Measurements from ENCODE around the gene RAB11FIP3. TPM values are rescaled to one million over a fixed set of nuclear protein-coding genes. Genes with fewer than 3 reads are reported as not detected.

Gene RAB11FIP3
- total RNA-seq, 2 experiments from 2014 or later: 18.7 to 20.4 TPM

- H3K27ac Mint-ChIP-seq: no peak overlapping the region
- no peak for TF ChIP-seq CTCF (IDR thresholded peaks at IDR 0.05)
- no peak for DNase-seq
- no peaks in the 10 kb centered on the region for H3K36me3 Mint-ChIP-seq (ENCODE audit: low read depth)
- intact Hi-C loops (cut with micrococcal nuclease): no loop called here
- no peak overlapping the region for H3K4me3 Mint-ChIP-seq
- ATAC-seq: no peak
- peaks cover 8% of the 10 kb centered on the region for H3K4me1 Mint-ChIP-seq (ENCODE audit: low read depth)
- CTCF ChIA-PET: no interaction called here
- POLR2A ChIA-PET: interaction anchor here (0.6 kb wide), 1 partner anchor 39 kb away, joined by 3 read pairs; no protein-coding TSS in a partner anchor
- H3K27me3 Mint-ChIP-seq: no peaks in the 10 kb centered on the region
- no peaks in the 10 kb centered on the region for H3K9me3 Mint-ChIP-seq
These were observed 94.0 kb downstream of the RAB11FIP3 start for GRCh38 chr16:519425-519824.

- ChIA-PET CTCF (no interaction called here), POLR2A (no interaction called here)
- TF ChIP-seq CTCF (IDR thresholded peaks at IDR 0.05): no peak
- Mint-ChIP-seq H3K4me1 (ENCODE audit: low read depth) (peaks cover 12% of the 10 kb centered on the region), H3K4me3 (no peak overlapping the region), H3K27me3 (no peaks in the 10 kb centered on the region), H3K36me3 (ENCODE audit: low read depth) (peaks cover 3% of the 10 kb centered on the region), H3K27ac (no peak overlapping the region), H3K9me3 (no peaks in the 10 kb centered on the region)
- intact Hi-C loops (cut with micrococcal nuclease): no loop called here
- ATAC-seq (no peak), DNase-seq (no peak)
These were observed 94.6 kb downstream of the RAB11FIP3 start for GRCh38 chr16:519841-520687.

GRCh38 chr16:520847-521246 is 95.4 kb downstream of the RAB11FIP3 start:
- H3K4me3 Mint-ChIP-seq: no peak overlapping the region
- no peak for TF ChIP-seq CTCF (IDR thresholded peaks at IDR 0.05)
- DNase-seq (no peak), ATAC-seq (no peak)
- H3K27ac Mint-ChIP-seq: no peak overlapping the region
- no peaks in the 10 kb centered on the region for H3K9me3 Mint-ChIP-seq
- ChIA-PET POLR2A (no interaction called here), CTCF (no interaction called here)
- H3K4me1 Mint-ChIP-seq (ENCODE audit: low read depth): peaks cover 20% of the 10 kb centered on the region
- H3K36me3 Mint-ChIP-seq (ENCODE audit: low read depth): peaks cover 7% of the 10 kb centered on the region
- no peaks in the 10 kb centered on the region for H3K27me3 Mint-ChIP-seq
- intact Hi-C loops (cut with micrococcal nuclease): no loop called here

GRCh38 chr16:521381-522210 is 96.1 kb downstream of the RAB11FIP3 start:
- TF ChIP-seq CTCF (IDR thresholded peaks at IDR 0.05): no peak
- ChIA-PET CTCF (no interaction called here), POLR2A (no interaction called here)
- H3K4me1 Mint-ChIP-seq (ENCODE audit: low read depth): peaks cover 21% of the 10 kb centered on the region
- peaks cover 7% of the 10 kb centered on the region for H3K36me3 Mint-ChIP-seq (ENCODE audit: low read depth)
- no peak overlapping the region for H3K27ac Mint-ChIP-seq
- ATAC-seq: no peak
- DNase-seq: no peak
- H3K9me3 Mint-ChIP-seq: no peaks in the 10 kb centered on the region
- intact Hi-C loops (cut with micrococcal nuclease): no loop called here
- H3K4me3 Mint-ChIP-seq: no peak overlapping the region
- no peaks in the 10 kb centered on the region for H3K27me3 Mint-ChIP-seq

Measured in activated CD8-positive, alpha-beta T cell treated with anti-CD3 and anti-CD28 coated beads for 36 hours (primary cell).